ENCODE results near the gene NTM.

NTM gene

GRCh38 chr11:132185726-132186592 is 815.5 kb downstream of the NTM start:
- H3K4me3 ChIP-seq (ENCODE audit: low read depth, low read length), result no peak overlapping the region
- no peak for TF ChIP-seq CTCF (IDR thresholded peaks at IDR 0.05; ENCODE audit: low read depth, low read length)

GRCh38 chr11:132186699-132187098 is 816.3 kb downstream of the NTM start:
- no peak for TF ChIP-seq CTCF (IDR thresholded peaks at IDR 0.05; ENCODE audit: low read depth, low read length)
- H3K4me3 ChIP-seq (ENCODE audit: low read depth, low read length), result no peak overlapping the region

- TF ChIP-seq CTCF (IDR thresholded peaks at IDR 0.05; ENCODE audit: low read depth, low read length), result no peak
- H3K4me3 ChIP-seq (ENCODE audit: low read depth, low read length), result no peak overlapping the region
Observed at GRCh38 chr11:132187386-132187785, 817.0 kb downstream of the NTM start.

GRCh38 chr11:132187814-132188213 is 817.4 kb downstream of the NTM start:
- no peak overlapping the region for H3K4me3 ChIP-seq (ENCODE audit: low read depth, low read length)
- no peak for TF ChIP-seq CTCF (IDR thresholded peaks at IDR 0.05; ENCODE audit: low read depth, low read length)

GRCh38 chr11:132196928-132197327 is 826.5 kb downstream of the NTM start:
- H3K4me3 ChIP-seq (ENCODE audit: low read depth, low read length), result no peak overlapping the region
- TF ChIP-seq CTCF (IDR thresholded peaks at IDR 0.05; ENCODE audit: low read depth, low read length), result no peak

- no peak for TF ChIP-seq CTCF (IDR thresholded peaks at IDR 0.05; ENCODE audit: low read depth, low read length)
- no peak overlapping the region for H3K4me3 ChIP-seq (ENCODE audit: low read depth, low read length)
Observed at GRCh38 chr11:132200353-132200936, 830.0 kb downstream of the NTM start.

- no peak overlapping the region for H3K4me3 ChIP-seq (ENCODE audit: low read depth, low read length)
- no peak for TF ChIP-seq CTCF (IDR thresholded peaks at IDR 0.05; ENCODE audit: low read depth, low read length)
Observed at GRCh38 chr11:132202621-132203020, 832.2 kb downstream of the NTM start.
